H1 (cell line): ENCODE measurements around the gene SNX32. TPM values are rescaled to one million over a fixed set of nuclear protein-coding genes. Genes with fewer than 3 reads are reported as not detected.

Experiments used
- CTCF ChIA-PET: fragments of 300-600 bp; sonication (Branson Sonifier 250); formaldehyde crosslinking; loops from one replicate; lab custom pipeline; 2021; ENCODE audit not compliant: partially characterized antibody; lab: Charles Lee
- POLR2A ChIA-PET: fragments of 300-600 bp; sonication (Branson Sonifier 250); formaldehyde crosslinking; loops from one replicate; lab custom pipeline; 2021; ENCODE audit warnings: inconsistent platforms; ENCODE audit not compliant: partially characterized antibody; lab: Charles Lee
- DNase-seq, 2 experiments: peaks; one replicate each; pipeline versions ENCODE4 v3.0.0 to v3.0.0-alpha.2; 2010 to 2022; ENCODE audit warnings: low spot score in 2 of 2, low read depth in 1 of 2, mixed read lengths in 1 of 2
- FAIRE-seq: peaks from 2 replicates; lab custom pipeline; 2011; peaks lifted over from hg19 to GRCh38; lab: Jason Lieb, UNC
- H2AFZ ChIP-seq: 2 replicates; pipeline ENCODE4 v1.8.1; 2012; ENCODE audit warnings: low read length, inconsistent platforms
- H2AK5ac ChIP-seq: 2 replicates; pipeline ENCODE4 v1.6.1; 2013; ENCODE audit warnings: low read depth, low read length
- H2BK120ac ChIP-seq: replicated peaks from 2 replicates; pipeline ENCODE3; 2013; ENCODE audit warnings: low read depth, low read length, inconsistent platforms
- H2BK12ac ChIP-seq: 2 replicates; pipeline ENCODE4 v1.6.1; 2013; ENCODE audit warnings: low read depth, low read length
- H2BK15ac ChIP-seq: 2 replicates; pipeline ENCODE4 v1.6.1; 2013; ENCODE audit warnings: low read length
- H2BK20ac ChIP-seq: 2 replicates; pipeline ENCODE4 v1.6.1; 2013; ENCODE audit warnings: low read length
- H2BK5ac ChIP-seq: 2 replicates; pipeline ENCODE4 v1.6.1; 2013; ENCODE audit warnings: low read depth, low read length
- H3K14ac ChIP-seq: 2 replicates; pipeline ENCODE4 v1.6.1; 2013; ENCODE audit warnings: inconsistent platforms; ENCODE audit not compliant: insufficient read length
- H3K18ac ChIP-seq: 2 replicates; pipeline ENCODE4 v1.6.1; 2013; ENCODE audit warnings: low read length; ENCODE audit errors: extremely low read depth
- H3K23ac ChIP-seq: 2 replicates; pipeline ENCODE4 v1.6.1; 2013; ENCODE audit warnings: inconsistent platforms; ENCODE audit not compliant: insufficient read length
- H3K23me2 ChIP-seq: 2 replicates; pipeline ENCODE4 v1.6.1; 2013; ENCODE audit warnings: low read depth, low read length
- H3K27ac ChIP-seq: 2 replicates; pipeline ENCODE4 v1.6.1; 2011; ENCODE audit warnings: low read depth, low read length, inconsistent platforms
- H3K27me3 ChIP-seq, 4 experiments: replicated peaks in 1 of 4; 1 replicate in 1 of 4; 2 replicates in 3 of 4; pipeline versions ENCODE4 v1.6.1 to v1.8.1; 2011 to 2013; ENCODE audit warnings: low read length in 3 of 4, mild to moderate bottlenecking in 3 of 4, inconsistent platforms in 2 of 4, mixed read lengths in 2 of 4, moderate library complexity in 1 of 4; ENCODE audit not compliant: control insufficient read depth in 3 of 4, insufficient read depth in 3 of 4; ENCODE audit errors: extremely low read depth in 1 of 4
- H3K36me3 ChIP-seq, 4 experiments: 2 replicates each; pipeline versions ENCODE4 v1.6.1 to v1.8.1; 2011 to 2013; ENCODE audit warnings: mild to moderate bottlenecking in 4 of 4, low read length in 3 of 4, moderate library complexity in 2 of 4, control low read depth in 1 of 4, inconsistent platforms in 1 of 4; ENCODE audit not compliant: insufficient read depth in 4 of 4, control insufficient read depth in 2 of 4
- H3K4ac ChIP-seq: replicated peaks from 2 replicates; pipeline ENCODE3; 2013; ENCODE audit warnings: low read length, low read depth, mixed read lengths, inconsistent platforms; ENCODE audit not compliant: insufficient read length
- H3K4me1 ChIP-seq, 4 experiments: replicated peaks in 1 of 4; 1 replicate in 1 of 4; 2 replicates in 3 of 4; pipeline versions ENCODE4 v1.6.1 to v1.8.1; 2011 to 2013; ENCODE audit warnings: low read length in 3 of 4, inconsistent platforms in 2 of 4, mixed read lengths in 1 of 4; ENCODE audit not compliant: insufficient read depth in 4 of 4, control insufficient read depth in 3 of 4
- H3K4me2 ChIP-seq, 2 experiments: 2 replicates each; pipeline versions ENCODE4 v1.6.1 to v1.8.1; 2011 to 2013; ENCODE audit warnings: low read depth in 2 of 2, low read length in 2 of 2, control low read depth in 1 of 2, inconsistent platforms in 1 of 2, mild to moderate bottlenecking in 1 of 2; ENCODE audit not compliant: insufficient read depth in 1 of 2
- H3K4me3 ChIP-seq, 4 experiments: fragments of 200-600, 300-600 bp in 1 of 4; sonication (generic), shearing (Covaris generic), sonication (Bioruptor Twin) in 1 of 4; 2 replicates each; pipeline versions ENCODE4 v1.5.1 to v1.8.1; 2011 to 2016; ENCODE audit warnings: low read length in 4 of 4, low read depth in 3 of 4, control low read depth in 2 of 4, inconsistent platforms in 2 of 4, mild to moderate bottlenecking in 2 of 4, mixed read lengths in 1 of 4, moderate library complexity in 1 of 4; ENCODE audit not compliant: insufficient read depth in 2 of 4; ENCODE audit errors: extremely low read depth in 1 of 4
- H3K56ac ChIP-seq: replicated peaks from 2 replicates; pipeline ENCODE3; 2013; ENCODE audit warnings: low read depth, mild to moderate bottlenecking, mixed read lengths, low read length, inconsistent platforms; ENCODE audit not compliant: insufficient read length
- H3K79me1 ChIP-seq: 2 replicates; pipeline ENCODE4 v1.6.1; 2013; ENCODE audit warnings: low read depth, low read length, control low read depth
- H3K79me2 ChIP-seq, 2 experiments: 2 replicates each; pipeline versions ENCODE4 v1.6.1 to v1.8.1; 2012 to 2013; ENCODE audit warnings: low read length in 2 of 2, mild to moderate bottlenecking in 2 of 2, inconsistent platforms in 1 of 2; ENCODE audit not compliant: insufficient read depth in 2 of 2, control insufficient read depth in 1 of 2
- H3K9ac ChIP-seq, 4 experiments: replicated peaks in 1 of 4; 1 replicate in 1 of 4; 2 replicates in 3 of 4; pipeline versions ENCODE4 v1.6.1 to v1.8.1; 2011 to 2013; ENCODE audit warnings: low read depth in 3 of 4, low read length in 3 of 4, control low read depth in 2 of 4, mild to moderate bottlenecking in 2 of 4, moderate library complexity in 2 of 4, inconsistent platforms in 1 of 4; ENCODE audit errors: extremely low read depth in 1 of 4
- H3K9me3 ChIP-seq, 2 experiments: 2 replicates each; pipeline versions ENCODE4 v1.6.1 to v1.8.1; 2012 to 2013; ENCODE audit warnings: mild to moderate bottlenecking in 2 of 2, moderate library complexity in 2 of 2, control low read depth in 1 of 2, inconsistent platforms in 1 of 2, low read depth in 1 of 2, low read length in 1 of 2, mixed read lengths in 1 of 2; ENCODE audit not compliant: insufficient read depth in 2 of 2
- H4K20me1 ChIP-seq, 2 experiments: replicated peaks in 1 of 2; 2 replicates each; pipeline versions ENCODE3 to v1.8.1; 2011 to 2013; ENCODE audit warnings: inconsistent platforms in 2 of 2, low read length in 2 of 2, mild to moderate bottlenecking in 1 of 2; ENCODE audit not compliant: insufficient read depth in 2 of 2, control insufficient read depth in 1 of 2
- H4K5ac ChIP-seq: 2 replicates; pipeline ENCODE4 v1.6.1; 2013; ENCODE audit warnings: low read length, low read depth, mixed read lengths, inconsistent platforms; ENCODE audit not compliant: insufficient read length
- H4K8ac ChIP-seq: 2 replicates; pipeline ENCODE4 v1.8.0; 2013; ENCODE audit warnings: mild to moderate bottlenecking, moderate library complexity, low read length, inconsistent platforms; ENCODE audit not compliant: insufficient read depth; ENCODE audit errors: extremely low read depth
- H4K91ac ChIP-seq: replicated peaks from 2 replicates; pipeline ENCODE3; 2013; ENCODE audit warnings: low read length, mixed read lengths, inconsistent platforms; ENCODE audit not compliant: insufficient read length
- EGR1 ChIP-seq: IDR thresholded peaks from 2 replicates; pipeline ENCODE4 v1.6.1; 2011; ENCODE audit warnings: low read depth, low read length, borderline replicate concordance
- EZH2 ChIP-seq: fragments of 200-600 bp; sonication (generic); IDR thresholded peaks from 2 replicates; pipeline ENCODE4 v1.7.1; 2012; ENCODE audit warnings: low read depth, mild to moderate bottlenecking, moderate library complexity, low read length, inconsistent platforms; ENCODE audit not compliant: severe bottlenecking
- NRF1 ChIP-seq: IDR thresholded peaks from 2 replicates; pipeline ENCODE4 v1.6.1; 2011; ENCODE audit warnings: mild to moderate bottlenecking, low read depth, low read length, improper control_type of control experiment
- RAD21 ChIP-seq, 2 experiments: IDR thresholded peaks in 1 of 2; conservative IDR thresholded peaks in 1 of 2; 2 replicates each; pipeline ENCODE4 v1.6.1; 2011; ENCODE audit warnings: low read depth in 2 of 2, low read length in 2 of 2, improper control_type of control experiment in 1 of 2, inconsistent platforms in 1 of 2, mild to moderate bottlenecking in 1 of 2, moderate library complexity in 1 of 2
- SP2 ChIP-seq: IDR thresholded peaks from 2 replicates; pipeline ENCODE4 v1.6.1; 2012; ENCODE audit warnings: mild to moderate bottlenecking, low read length, inconsistent platforms
- WGBS, 2 experiments: shearing (Covaris generic) in 1 of 2; methylation state at CpG; one replicate each; pipeline versions ENCODE4 v1.1.6 to v1.1.7; 2013 to 2015; ENCODE audit warnings: low lambda C conversion rate in 2 of 2, mixed read lengths in 2 of 2, inconsistent platforms in 1 of 2, low coverage in 1 of 2, missing lambda C conversion rate in 1 of 2; ENCODE audit not compliant: insufficient replicate concordance in 2 of 2, insufficient coverage in 1 of 2, insufficient read length in 1 of 2; ENCODE audit errors: extremely low coverage in 1 of 2, missing lambda C conversion rate in 1 of 2; 5-methylcytosine and 5-hydroxymethylcytosine counted together
- polyA plus RNA-seq, 7 experiments: library from polyadenylated mRNA; depleted of rRNA in 3 of 7; stranded (reverse) in 5 of 7; unstranded in 2 of 7; fragments of >200 nt in 5 of 7; fragments of 200-250 nt in 2 of 7; gene quantifications; 1 replicate in 5 of 7; 2 replicates in 1 of 7; 4 replicates in 1 of 7; pipeline versions ENCODE4 v1.2.1 to v1.2.3, GENCODE V29; 2011 to 2013; ENCODE audit warnings: missing spikeins in 2 of 7, mixed read lengths in 2 of 7
- total RNA-seq: library from RNA; stranded (reverse); fragmentation: NEBNext Ultra II Directional; extraction: Animal tissue kit (Norgen Biotek cat#: 25700); gene quantifications from 2 replicates; pipeline ENCODE4 v1.2.1, GENCODE V29; 2021
- TF ChIP-seq, protein P1 (sequence below), 3 experiments: IDR thresholded peaks; 1 replicate in 2 of 3; 2 replicates in 1 of 3; pipeline versions ENCODE4 v1.5.1 to v1.6.1; 2011; ENCODE audit warnings: low read length in 3 of 3, mild to moderate bottlenecking in 3 of 3, inconsistent platforms in 2 of 3, low read depth in 1 of 3, moderate library complexity in 1 of 3; ENCODE audit not compliant: insufficient read depth in 1 of 3; ENCODE audit errors: control extremely low read depth in 1 of 3

The SNX32 gene
- total and polyA plus RNA-seq, 2 of the 8 experiments (the other 6 are each of a cell fraction or from before 2014, with no cell fraction given): 0.76 to 2.2 TPM

DNA sequence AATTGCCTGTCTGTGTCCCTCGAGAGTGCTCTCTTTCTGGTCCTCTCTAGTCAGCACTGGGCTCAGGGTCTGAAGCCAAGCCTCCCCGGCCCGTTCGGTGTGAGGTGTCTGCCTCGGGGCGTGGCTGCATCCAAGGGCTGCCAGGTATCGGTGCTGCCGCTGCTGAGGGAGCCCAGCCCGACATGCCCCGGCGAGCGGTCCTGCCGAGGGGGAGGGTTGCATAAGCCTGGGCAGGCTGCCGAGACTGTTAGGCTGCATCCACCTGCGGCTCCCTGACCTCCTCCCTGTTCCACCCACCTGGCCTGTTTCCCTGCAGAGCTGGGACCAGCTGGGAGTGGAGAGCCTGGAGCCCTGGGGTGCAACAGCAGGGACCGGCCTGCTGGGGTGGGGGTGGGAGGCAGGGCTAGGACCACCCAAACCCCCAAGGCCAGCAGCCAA is 40.6 kb upstream of the SNX32 start:
- TF ChIP-seq, protein P1, sequence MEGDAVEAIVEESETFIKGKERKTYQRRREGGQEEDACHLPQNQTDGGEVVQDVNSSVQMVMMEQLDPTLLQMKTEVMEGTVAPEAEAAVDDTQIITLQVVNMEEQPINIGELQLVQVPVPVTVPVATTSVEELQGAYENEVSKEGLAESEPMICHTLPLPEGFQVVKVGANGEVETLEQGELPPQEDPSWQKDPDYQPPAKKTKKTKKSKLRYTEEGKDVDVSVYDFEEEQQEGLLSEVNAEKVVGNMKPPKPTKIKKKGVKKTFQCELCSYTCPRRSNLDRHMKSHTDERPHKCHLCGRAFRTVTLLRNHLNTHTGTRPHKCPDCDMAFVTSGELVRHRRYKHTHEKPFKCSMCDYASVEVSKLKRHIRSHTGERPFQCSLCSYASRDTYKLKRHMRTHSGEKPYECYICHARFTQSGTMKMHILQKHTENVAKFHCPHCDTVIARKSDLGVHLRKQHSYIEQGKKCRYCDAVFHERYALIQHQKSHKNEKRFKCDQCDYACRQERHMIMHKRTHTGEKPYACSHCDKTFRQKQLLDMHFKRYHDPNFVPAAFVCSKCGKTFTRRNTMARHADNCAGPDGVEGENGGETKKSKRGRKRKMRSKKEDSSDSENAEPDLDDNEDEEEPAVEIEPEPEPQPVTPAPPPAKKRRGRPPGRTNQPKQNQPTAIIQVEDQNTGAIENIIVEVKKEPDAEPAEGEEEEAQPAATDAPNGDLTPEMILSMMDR (IDR thresholded peaks at IDR 0.05; ENCODE audit: control extremely low read depth in 1 of 3, insufficient read depth in 1 of 3, low read depth in 1 of 3, low read length in 3 of 3): no peak
- TF ChIP-seq SP2 (no peak), RAD21 (IDR thresholded peaks at IDR 0.05 in 1 of 2, conservative IDR thresholded peaks at IDR 0.05 in 1 of 2; ENCODE audit: low read depth in 2 of 2, low read length in 2 of 2) (no peak), NRF1 (no peak), EGR1 (no peak), EZH2 (no peak)
- TF ChIP-seq, all 59 proteins: peak for 0
- Histone ChIP-seq H2AK5ac (no peak overlapping the region), H3K23me2 (no peaks in the 10 kb centered on the region; the same call in 1 of the 2 replicates), H3K4ac (no peak overlapping the region), H3K79me2 (no peaks in the 10 kb centered on the region), H4K91ac (no peak overlapping the region), H3K14ac (no peak overlapping the region), H3K23ac (no peak overlapping the region), H3K36me3 (peaks cover 0 to 3% (median 0%) of the 10 kb centered on the region in 4 experiments; a peak in 3 of 8 replicates), H2BK5ac (no peak overlapping the region), H3K4me3 (no peak overlapping the region), H3K27me3 (peaks cover 0 to 10% (median 5%) of the 10 kb centered on the region in 4 experiments; a peak in 4 of 7 replicates), H4K8ac (peak overlapping the region; percentile 72; the same call in 1 of the 2 replicates), H3K9ac (no peak overlapping the region), H2AFZ (no peak overlapping the region), H4K20me1 (no peaks in the 10 kb centered on the region), H2BK15ac (no peak overlapping the region), H3K18ac (no peak overlapping the region; the same call in 1 of the 2 replicates), H3K4me2 (no peak overlapping the region), H2BK12ac (peak overlapping the region; percentile 70; the same call in 1 of the 2 replicates), H2BK20ac (no peak overlapping the region), H2BK120ac (no peak overlapping the region), H3K27ac (no peak overlapping the region), H3K9me3 (no peaks in the 10 kb centered on the region), H3K79me1 (0 out of 2 replicates have a peak, but pooled peaks cover 4% of the 10 kb centered on the region), H4K5ac (no peak overlapping the region), H3K56ac (no peak overlapping the region), H3K4me1 (peaks cover 14 to 33% (median 24%) of the 10 kb centered on the region in 4 experiments)
- WGBS, 2 experiments: 84% methylated on average over 15 of the region's 16 CpGs; no CpG with 5 or more reads in 1 of the 2 experiments
- FAIRE-seq (no peak), DNase-seq (no peak)
- ChIA-PET POLR2A (interaction anchor here (0.6 to 1.4 kb wide), 2 partner anchors 8 to 193 kb away, joined by 3 to 8 read pairs; no protein-coding TSS in a partner anchor), CTCF (interaction anchor here (0.6 to 12.7 kb wide), 13 partner anchors 8 to 106 kb away, joined by 3 to 128 read pairs (median 3); partner anchors contain the start of gene AP5B1)
